Measurements from ENCODE around the gene ITGB2.
A peak's percentile ranks its signal among the peaks of the same experiment; 100 is the strongest.

Gene ITGB2

DNA sequence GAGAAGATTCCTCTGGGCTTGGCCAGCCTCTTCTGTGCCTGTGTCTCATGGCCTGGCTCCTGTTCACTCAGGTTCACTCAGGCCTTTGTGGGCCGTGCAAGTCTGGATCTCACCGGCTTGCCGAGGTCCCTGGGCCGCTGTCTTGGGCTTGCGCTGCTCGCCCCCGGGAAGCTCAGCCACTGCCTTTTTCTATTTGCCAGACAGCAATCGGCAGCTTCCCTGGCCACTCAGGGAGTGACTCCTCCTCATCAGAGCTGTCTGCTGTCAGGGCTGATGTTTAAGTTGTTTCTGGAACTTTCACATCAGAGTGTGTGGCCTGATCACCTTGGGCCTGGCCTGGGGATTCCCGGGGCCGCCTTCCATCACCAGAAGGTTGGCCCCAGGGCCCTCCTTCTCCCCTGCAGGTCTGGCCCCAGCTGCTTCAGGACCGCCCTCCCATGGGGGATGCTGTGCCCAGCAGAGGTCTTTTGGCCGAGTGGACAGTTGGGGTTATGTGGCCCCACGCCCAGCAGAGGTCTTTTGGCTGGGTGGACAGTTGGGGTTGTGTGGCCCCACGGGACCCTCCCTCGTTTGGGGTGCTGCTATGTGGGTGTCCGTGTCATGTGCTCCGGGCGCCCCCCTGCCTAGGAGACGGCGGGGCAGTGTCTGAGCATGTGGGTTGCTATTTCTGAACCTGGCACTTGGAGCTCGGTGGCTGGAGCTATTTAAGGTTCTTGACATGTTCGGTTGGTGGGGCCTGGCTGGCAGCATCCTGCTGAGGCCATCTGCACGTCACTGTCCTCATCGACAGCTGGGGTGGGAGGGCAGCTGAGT, 31.6 kb upstream of the ITGB2 start:
- Histone ChIP-seq H3K9ac (ENCODE audit: low read length) (no peak overlapping the region), H3K27ac (ENCODE audit: low read depth, low read length) (peak overlapping the region; percentile 15), H3K36me3 (ENCODE audit: control insufficient read depth, insufficient read depth, low read length) (peaks cover 2% of the 10 kb centered on the region), H3K4me1 (ENCODE audit: control insufficient read depth, insufficient read depth, low read length) (peaks cover 7% of the 10 kb centered on the region), H3K27me3 (ENCODE audit: control insufficient read depth, insufficient read depth, low read length) (no peaks in the 10 kb centered on the region), H3K4me3 (ENCODE audit: low read length) (no peak overlapping the region)

DNA sequence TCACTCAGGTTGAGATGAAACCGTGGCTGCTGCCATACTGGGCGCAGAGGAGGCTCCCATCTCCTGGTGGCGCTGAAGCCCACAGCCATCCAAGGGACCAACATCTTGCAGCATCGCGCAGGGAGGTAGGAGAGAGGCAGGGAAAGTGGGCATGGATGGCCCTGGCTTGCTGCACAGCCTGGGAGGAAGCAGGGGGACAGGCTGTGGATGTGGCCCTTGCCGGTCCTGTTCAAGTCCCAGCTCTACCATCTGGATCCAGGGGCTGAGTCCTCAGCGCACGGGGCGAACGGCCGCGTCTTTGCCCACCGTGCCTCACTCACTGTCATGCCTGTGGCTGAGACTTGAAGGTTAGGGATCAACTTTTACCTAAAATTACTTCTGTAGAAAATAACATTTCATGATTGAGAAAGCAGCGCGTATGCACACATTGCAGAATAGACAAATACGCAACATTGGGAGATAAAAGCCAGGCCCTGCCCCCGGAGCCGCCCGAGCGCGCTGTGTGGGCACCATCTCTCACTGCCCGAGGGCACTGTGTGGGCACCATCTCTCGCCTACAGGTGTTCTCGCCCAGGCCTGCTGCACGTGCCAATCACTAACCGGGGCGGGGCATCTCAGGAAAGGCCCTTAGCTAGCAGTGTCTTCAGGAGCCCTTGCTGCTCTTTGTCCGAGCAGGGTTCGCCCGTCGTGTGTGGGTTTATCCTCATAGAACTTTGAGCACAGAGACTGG, 30.7 kb upstream of the ITGB2 start:
- no peaks in the 10 kb centered on the region for H3K36me3 ChIP-seq (ENCODE audit: control insufficient read depth, insufficient read depth, low read length)
- no peak overlapping the region for H3K4me3 ChIP-seq (ENCODE audit: low read length)
- no peaks in the 10 kb centered on the region for H3K27me3 ChIP-seq (ENCODE audit: control insufficient read depth, insufficient read depth, low read length)
- no peak overlapping the region for H3K27ac ChIP-seq (ENCODE audit: low read depth, low read length)
- H3K9ac ChIP-seq (ENCODE audit: low read length), result no peak overlapping the region
- H3K4me1 ChIP-seq (ENCODE audit: control insufficient read depth, insufficient read depth, low read length), result peaks cover 7% of the 10 kb centered on the region

DNA sequence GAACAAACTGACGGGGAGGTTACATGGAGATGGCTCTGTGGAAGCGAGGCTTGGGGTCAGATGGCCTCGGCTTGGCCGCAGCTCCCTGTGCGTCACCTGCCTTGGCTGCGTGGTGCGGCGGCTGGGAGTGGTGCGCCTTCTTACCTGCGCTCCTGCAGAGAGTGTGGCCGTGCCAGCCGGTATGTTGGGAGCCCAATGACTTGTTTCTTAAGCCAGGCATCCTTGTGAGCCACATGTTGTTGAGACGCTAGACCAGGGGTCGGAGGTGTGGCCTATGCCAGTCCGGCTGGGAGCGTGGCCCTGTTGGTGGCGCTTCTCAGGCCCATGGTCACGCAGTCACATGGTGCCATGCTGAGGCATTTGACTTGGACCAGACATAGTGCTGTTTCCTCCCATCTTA, 29.7 kb upstream of the ITGB2 start:
- Histone ChIP-seq H3K4me3 (ENCODE audit: low read length) (no peak overlapping the region), H3K27me3 (ENCODE audit: control insufficient read depth, insufficient read depth, low read length) (no peaks in the 10 kb centered on the region), H3K27ac (ENCODE audit: low read depth, low read length) (peak overlapping the region; percentile 60), H3K9ac (ENCODE audit: low read length) (no peak overlapping the region), H3K36me3 (ENCODE audit: control insufficient read depth, insufficient read depth, low read length) (peaks cover under 1% of the 10 kb centered on the region), H3K4me1 (ENCODE audit: control insufficient read depth, insufficient read depth, low read length) (peaks cover 7% of the 10 kb centered on the region)

DNA sequence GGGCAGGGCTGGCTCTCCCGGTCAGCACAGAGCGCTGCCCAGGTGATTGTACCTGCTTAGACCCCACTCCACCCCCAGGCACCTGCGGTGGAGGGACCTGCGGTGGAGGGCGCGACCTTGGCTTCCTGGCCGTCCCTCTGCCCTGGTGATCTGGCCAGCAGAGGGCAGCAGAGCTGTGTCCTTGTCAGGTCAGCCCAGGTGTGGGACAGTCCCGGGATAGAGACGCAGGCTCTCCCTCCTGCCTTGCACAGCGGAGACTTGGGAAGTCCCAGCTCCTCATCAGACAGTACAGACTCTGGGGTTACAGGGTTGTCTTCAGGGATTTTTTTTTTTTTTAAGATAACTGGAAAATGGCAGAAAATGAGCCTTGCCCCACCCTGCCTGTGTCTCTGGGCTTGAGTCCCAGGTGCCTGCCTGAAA, 29.1 kb upstream of the ITGB2 start:
- peak overlapping the region; percentile 47 for H3K9ac ChIP-seq (ENCODE audit: low read length)
- peaks cover 6% of the 10 kb centered on the region for H3K36me3 ChIP-seq (ENCODE audit: control insufficient read depth, insufficient read depth, low read length)
- H3K27me3 ChIP-seq (ENCODE audit: control insufficient read depth, insufficient read depth, low read length), result no peaks in the 10 kb centered on the region
- peak overlapping the region; percentile 40 for H3K27ac ChIP-seq (ENCODE audit: low read depth, low read length)
- peaks cover 7% of the 10 kb centered on the region for H3K4me1 ChIP-seq (ENCODE audit: control insufficient read depth, insufficient read depth, low read length)
- peak overlapping the region; percentile 14 for H3K4me3 ChIP-seq (ENCODE audit: low read length)

DNA sequence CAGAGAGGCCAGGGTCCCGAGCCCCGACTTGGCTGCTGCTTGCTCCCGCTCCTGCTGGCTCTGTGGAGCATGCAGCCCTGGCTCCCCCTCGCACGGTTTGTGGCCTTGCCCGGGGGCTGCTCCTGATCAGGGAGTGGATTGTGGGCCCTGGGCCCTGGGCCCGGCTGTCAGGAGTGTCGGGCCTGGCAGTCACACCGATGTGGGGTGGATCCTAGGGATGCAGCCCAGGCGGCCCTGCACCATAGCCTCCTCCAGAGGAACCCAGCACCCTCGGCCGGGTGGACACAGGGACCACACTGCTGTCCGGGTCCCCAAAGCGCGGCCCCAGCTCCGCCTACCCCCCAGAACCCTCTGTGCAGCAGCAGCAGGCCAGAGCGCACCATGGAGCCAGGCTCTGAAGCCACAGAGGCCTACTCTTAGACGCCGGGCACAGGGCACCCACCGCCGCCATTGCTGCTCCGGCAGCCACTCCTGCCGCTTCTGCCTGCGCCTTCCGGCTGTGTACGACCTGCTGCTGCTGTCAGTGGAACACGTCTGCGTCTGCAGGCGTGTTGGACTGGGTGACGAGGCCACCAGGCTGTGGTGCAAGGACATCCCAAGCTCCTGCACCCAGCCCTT, 28.6 kb upstream of the ITGB2 start:
- peak overlapping the region; percentile 14 for H3K4me3 ChIP-seq (ENCODE audit: low read length)
- peak overlapping the region; percentile 40 for H3K27ac ChIP-seq (ENCODE audit: low read depth, low read length)
- peak overlapping the region; percentile 47 for H3K9ac ChIP-seq (ENCODE audit: low read length)
- H3K36me3 ChIP-seq (ENCODE audit: control insufficient read depth, insufficient read depth, low read length), result peaks cover 11% of the 10 kb centered on the region
- peaks cover 7% of the 10 kb centered on the region for H3K4me1 ChIP-seq (ENCODE audit: control insufficient read depth, insufficient read depth, low read length)
- no peaks in the 10 kb centered on the region for H3K27me3 ChIP-seq (ENCODE audit: control insufficient read depth, insufficient read depth, low read length)

DNA sequence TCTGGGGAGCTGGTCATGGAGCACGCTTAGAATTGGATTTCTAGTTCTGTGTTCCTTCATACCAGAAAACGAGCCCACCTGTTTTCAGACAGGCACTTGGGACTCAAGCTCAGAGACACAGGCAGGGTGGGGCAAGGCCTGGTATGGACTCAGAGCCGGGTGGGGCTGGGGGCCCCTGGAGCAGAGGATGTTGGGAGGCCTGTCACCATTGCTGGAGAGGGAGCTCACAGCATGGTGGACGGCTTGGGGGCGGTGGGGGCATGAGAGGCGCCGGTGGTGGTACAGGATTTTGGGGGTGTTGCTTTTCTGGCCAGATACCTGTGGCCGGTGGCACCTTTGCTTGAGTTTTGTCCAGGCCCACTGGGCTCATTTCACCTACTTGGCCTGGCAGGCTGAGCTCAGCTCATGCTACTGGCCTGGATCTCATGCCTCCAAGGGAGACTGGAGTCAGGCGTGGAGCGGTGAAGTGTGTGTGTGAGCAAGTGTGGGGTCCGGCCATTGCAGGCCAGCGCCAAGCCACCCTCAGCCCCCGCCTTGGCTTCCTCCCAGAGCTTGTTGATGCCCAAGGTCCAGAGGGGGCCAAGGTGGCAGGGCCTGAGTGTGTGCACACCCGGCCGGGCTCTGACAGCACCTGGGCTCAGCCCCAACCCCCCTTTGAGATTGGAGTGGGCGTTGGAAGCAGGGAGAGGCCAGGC, 27.9 kb upstream of the ITGB2 start:
- Histone ChIP-seq H3K27ac (ENCODE audit: low read depth, low read length) (no peak overlapping the region), H3K36me3 (ENCODE audit: control insufficient read depth, insufficient read depth, low read length) (peaks cover 18% of the 10 kb centered on the region), H3K9ac (ENCODE audit: low read length) (no peak overlapping the region), H3K27me3 (ENCODE audit: control insufficient read depth, insufficient read depth, low read length) (no peaks in the 10 kb centered on the region), H3K4me1 (ENCODE audit: control insufficient read depth, insufficient read depth, low read length) (peaks cover 7% of the 10 kb centered on the region), H3K4me3 (ENCODE audit: low read length) (no peak overlapping the region)

DNA sequence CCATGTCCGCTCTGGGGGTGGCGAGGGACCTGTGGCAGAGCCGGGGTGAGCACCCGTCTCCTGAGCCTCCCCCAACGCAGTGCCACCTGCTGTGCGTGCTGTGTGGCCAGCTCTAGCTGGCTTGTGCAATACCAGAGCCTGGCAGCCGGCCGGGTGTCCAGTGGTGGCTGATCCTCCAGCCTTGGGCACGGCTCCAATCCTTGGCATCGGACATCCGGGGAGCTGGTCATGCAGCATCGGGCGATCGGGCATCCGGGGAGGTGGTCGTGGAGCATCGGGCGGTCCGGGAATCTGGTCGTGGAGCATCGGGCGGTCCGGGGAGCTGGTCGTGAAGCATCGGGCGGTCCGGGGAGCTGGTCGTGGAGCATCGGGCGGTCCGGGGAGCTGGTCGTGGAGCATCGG, 27.2 kb upstream of the ITGB2 start:
- Histone ChIP-seq H3K36me3 (ENCODE audit: control insufficient read depth, insufficient read depth, low read length) (peaks cover 20% of the 10 kb centered on the region), H3K9ac (ENCODE audit: low read length) (no peak overlapping the region), H3K27me3 (ENCODE audit: control insufficient read depth, insufficient read depth, low read length) (no peaks in the 10 kb centered on the region), H3K27ac (ENCODE audit: low read depth, low read length) (no peak overlapping the region), H3K4me1 (ENCODE audit: control insufficient read depth, insufficient read depth, low read length) (peaks cover 7% of the 10 kb centered on the region), H3K4me3 (ENCODE audit: low read length) (no peak overlapping the region)

DNA sequence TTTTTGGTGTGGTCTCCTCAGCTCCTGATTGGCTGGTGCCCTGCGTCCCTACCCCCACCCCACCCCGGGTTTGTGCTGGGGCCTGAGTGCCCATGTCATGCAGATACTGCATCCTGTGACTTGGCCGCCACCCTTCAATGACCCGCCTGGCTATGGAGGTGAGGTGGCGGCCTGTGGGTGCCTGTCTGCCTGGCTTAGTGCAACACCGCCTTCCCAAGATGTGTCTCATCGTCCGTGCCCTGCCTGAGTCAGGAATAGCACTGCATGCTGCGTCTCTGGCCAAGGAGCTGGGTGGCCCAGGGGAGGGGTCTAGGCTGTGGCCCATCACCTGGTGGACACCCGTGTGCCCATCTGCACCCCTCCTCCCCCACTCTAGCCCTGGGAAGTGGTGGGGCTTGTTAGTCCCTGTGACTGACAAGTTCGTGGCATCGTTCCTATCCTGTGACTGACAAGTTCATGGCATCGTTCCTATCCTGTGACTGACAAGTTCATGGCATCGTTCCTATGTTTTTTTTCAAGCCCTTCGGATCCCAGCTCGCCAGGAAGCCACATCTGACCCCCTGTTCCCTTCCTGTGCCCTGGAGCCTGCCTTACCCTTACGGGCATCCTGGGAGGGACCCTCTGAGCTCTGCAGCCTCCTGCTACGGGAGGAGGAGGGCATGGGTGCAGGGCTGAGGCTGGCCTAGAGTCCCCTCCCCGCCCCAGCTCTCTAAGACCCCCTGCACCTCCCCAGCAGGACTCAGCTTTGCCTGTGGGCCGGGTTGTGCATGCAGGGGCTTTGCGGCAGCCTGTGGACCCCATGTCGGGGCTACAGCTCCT, 26.6 kb upstream of the ITGB2 start:
- no peak overlapping the region for H3K27ac ChIP-seq (ENCODE audit: low read depth, low read length)
- H3K27me3 ChIP-seq (ENCODE audit: control insufficient read depth, insufficient read depth, low read length), result no peaks in the 10 kb centered on the region
- H3K4me3 ChIP-seq (ENCODE audit: low read length), result no peak overlapping the region
- peaks cover 20% of the 10 kb centered on the region for H3K36me3 ChIP-seq (ENCODE audit: control insufficient read depth, insufficient read depth, low read length)
- no peak overlapping the region for H3K9ac ChIP-seq (ENCODE audit: low read length)
- peaks cover 4% of the 10 kb centered on the region for H3K4me1 ChIP-seq (ENCODE audit: control insufficient read depth, insufficient read depth, low read length)

DNA sequence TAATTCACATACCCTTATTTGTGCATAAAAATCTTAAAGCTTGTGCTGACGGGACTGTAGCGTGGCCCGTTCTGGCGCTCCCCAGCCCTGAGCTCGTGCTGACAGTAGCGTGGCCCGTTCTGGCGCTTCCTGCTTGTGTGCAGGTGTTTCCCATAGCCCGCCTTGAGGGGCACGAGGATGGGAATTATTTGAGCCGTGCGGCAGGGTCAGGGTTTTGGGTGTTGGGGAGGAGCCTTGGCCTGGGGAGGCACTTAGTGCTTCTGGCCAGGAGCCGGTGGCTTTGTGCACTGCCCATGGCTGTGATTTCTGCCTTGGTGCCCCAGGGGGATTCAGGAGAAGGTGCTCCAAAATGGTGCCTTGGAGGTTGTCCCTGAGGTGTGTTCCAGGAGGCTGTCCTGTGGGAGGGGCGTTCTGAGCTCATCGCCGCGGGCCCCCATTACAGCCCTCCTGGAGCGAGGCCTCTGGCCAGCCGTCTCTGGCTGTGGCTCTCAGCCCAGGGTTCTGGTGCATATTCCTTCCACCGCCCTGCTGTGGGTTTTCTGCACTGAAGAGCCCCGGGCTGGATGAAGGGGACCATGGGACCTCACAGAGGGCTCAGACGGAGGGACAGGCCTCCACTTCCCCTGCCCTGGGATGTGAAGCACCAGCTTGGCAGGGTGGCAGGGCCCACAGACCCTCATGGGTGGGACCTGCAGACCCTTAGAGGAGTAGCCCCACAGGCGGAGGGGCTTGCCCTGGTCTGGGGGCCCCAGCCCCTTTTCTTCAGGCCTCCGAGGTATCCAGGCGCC, 25.7 kb upstream of the ITGB2 start:
- Histone ChIP-seq H3K27me3 (ENCODE audit: control insufficient read depth, insufficient read depth, low read length) (no peaks in the 10 kb centered on the region), H3K9ac (ENCODE audit: low read length) (no peak overlapping the region), H3K4me1 (ENCODE audit: control insufficient read depth, insufficient read depth, low read length) (peaks cover 8% of the 10 kb centered on the region), H3K36me3 (ENCODE audit: control insufficient read depth, insufficient read depth, low read length) (peaks cover 20% of the 10 kb centered on the region), H3K27ac (ENCODE audit: low read depth, low read length) (no peak overlapping the region), H3K4me3 (ENCODE audit: low read length) (no peak overlapping the region)

DNA sequence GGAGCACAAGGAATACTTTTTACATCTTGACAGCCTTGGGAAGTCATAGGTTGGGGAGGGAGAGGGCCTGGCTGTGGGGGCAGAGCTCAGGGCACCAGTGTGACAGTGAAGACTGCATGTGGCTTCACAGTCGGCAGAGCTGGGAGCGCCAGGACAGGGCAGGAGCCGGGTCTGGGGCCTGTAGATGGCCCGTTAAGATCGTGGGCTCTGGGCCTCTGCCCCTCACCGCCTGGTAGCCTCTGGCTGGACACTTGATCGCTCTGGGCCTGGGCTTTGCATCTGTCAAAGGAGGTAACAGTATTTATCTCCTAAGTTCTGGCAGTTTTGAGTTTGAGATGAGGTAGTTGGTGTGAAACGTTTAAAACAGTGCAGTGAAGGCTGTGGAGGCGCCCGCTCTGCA, 23.9 kb upstream of the ITGB2 start:
- H3K27ac ChIP-seq (ENCODE audit: low read depth, low read length), result no peak overlapping the region
- H3K9ac ChIP-seq (ENCODE audit: low read length), result no peak overlapping the region
- no peaks in the 10 kb centered on the region for H3K27me3 ChIP-seq (ENCODE audit: control insufficient read depth, insufficient read depth, low read length)
- no peak overlapping the region for H3K4me3 ChIP-seq (ENCODE audit: low read length)
- peaks cover 20% of the 10 kb centered on the region for H3K36me3 ChIP-seq (ENCODE audit: control insufficient read depth, insufficient read depth, low read length)
- peaks cover 12% of the 10 kb centered on the region for H3K4me1 ChIP-seq (ENCODE audit: control insufficient read depth, insufficient read depth, low read length)

Data from rectal smooth muscle tissue (tissue), 1 donor.